Testis (tissue), 2 donors: ENCODE measurements around the gene SEMA3E.

Experiments
- CTCF ChIP-seq, 3 experiments: fragments of 450-650 bp in 2 of 3; fragments of 200-600 bp in 1 of 3; sonication (generic) in 1 of 3; IDR thresholded peaks; one replicate each; pipeline ENCODE4 v1.5.1; 2016 to 2019; ENCODE audit warnings: antibody characterized with exemption in 3 of 3, mild to moderate bottlenecking in 2 of 3, moderate library complexity in 1 of 3
- POLR2A ChIP-seq: fragments of 450-650 bp; IDR thresholded peaks from one replicate; pipeline ENCODE4 v1.6.1; 2017; ENCODE audit warnings: antibody characterized with exemption, mild to moderate bottlenecking, moderate library complexity

DNA sequence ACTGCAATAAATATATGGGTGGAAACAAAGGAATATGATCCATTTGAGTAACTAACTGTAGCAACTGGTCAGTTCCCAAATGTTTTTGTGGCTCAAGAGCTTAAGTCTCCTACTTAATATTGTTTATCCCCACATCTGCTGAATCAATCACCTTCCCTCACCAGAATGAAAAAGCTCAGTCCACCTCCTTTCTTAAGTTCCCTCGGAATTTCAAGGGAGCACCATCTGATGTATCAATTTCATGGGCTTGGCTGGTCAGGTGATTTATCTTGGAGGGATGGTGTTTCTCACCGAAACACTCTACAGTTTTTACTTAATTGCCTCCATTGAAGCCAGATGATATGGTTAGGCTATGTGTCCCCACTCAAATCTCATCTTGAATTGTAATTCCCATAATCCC lies 176.6 kb downstream of the SEMA3E start:
- TF ChIP-seq CTCF (IDR thresholded peaks at IDR 0.05) (no peak), POLR2A (no peak)
